NCI-H2107 treated with DMSO at 0.1 percent for 48 hours (cell line): ENCODE data around the gene NUDT8.
"Not testable (repeated sequence)": the region's sequence is repeated elsewhere in the genome, so short reads cannot be mapped to it uniquely, and the experiment has no call there.

Experiments used
- DNase-seq: peaks from one replicate; lab custom pipeline; 2025; ENCODE audit not compliant: unreplicated experiment; lab: John Stamatoyannopoulos, UW

Gene NUDT8

DNA sequence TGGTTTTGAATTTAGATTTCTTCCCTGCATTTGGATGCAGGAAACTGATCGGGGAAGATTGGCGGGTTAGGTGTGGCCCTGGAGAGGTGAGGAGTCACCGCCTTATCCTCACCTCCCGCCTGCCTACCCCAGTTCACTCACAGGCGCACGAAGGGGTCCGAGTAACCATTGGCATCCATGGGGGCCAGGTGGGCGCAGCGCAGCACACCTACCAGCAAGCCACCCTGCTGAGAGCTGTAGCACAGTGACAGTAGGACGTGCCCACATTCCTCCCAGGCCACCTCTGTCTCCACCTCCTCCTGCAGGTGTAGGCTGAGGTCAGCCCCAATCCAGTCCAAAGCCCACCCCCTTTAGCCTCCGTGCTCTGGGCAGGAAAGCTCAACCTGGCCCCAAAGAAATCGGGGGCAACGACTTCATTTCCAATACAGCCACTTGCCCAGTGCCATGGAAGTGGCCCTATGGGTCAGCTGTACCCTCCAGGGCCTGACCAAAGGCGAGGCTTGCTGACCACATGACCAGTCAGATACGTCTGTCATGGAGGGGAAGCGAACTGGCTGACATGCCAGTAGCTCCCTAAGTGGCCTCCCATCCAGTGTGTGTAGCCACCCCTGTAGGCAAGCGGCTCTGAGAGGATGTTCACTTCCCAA is 16.3 kb downstream of the NUDT8 start:
- DNase-seq = no peak

DNA sequence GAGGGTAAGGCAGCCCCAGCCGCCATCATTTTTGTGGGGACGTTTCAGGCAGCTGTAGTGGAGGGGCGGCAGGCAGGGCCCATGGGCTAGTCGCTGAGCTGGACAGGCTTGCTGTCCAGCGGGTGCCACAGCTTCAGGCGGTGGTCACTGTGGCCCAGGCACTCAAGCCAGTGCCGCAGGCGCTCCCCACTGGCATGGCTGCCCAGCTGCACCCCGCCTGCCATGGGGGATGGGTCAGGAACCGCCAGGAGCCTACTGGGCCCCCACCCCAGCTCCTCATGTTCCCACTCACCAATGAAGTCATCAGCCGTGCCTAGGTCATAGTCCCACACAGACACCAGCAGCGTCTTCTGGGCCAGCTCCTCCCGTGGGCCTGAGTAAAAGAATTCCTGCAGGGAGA is 17.0 kb downstream of the NUDT8 start:
- no peak for DNase-seq

DNA sequence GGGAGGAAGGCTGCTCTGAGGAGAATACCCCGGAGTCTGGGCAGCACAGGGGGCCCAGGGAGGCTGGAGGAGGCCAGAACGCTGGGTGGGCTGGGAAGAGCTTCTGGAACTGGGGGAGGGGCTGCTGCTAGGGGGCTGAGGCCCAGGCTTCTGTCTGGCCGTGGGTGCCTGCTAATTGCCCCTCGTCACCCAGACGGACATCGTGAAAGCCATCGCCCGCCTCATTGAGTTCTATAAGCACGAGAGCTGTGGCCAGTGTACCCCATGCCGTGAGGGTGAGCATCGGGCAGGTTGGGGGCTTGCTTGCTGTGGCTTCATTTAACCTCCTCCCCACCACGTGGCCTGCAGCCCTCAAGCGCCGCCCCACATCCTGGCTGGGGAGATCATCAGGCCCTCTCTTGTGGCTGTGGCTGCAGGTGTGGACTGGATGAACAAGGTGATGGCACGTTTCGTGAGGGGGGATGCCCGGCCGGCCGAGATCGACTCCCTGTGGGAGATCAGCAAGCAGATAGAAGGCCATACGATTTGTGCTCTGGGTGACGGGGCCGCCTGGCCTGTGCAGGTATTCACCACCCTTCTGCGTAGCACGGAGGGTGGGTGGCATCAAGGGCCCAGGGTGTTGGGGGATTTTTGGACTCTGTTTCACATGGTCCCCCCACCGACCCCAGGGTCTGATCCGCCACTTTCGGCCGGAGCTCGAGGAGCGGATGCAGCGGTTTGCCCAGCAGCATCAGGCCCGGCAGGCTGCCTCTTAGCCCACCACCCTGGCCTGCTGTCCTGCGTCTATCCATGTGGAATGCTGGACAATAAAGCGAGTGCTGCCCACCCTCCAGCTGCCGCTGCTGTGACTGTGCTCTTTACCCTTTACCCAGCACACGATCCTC is 17.8 kb downstream of the NUDT8 start:
- no peak for DNase-seq

DNA sequence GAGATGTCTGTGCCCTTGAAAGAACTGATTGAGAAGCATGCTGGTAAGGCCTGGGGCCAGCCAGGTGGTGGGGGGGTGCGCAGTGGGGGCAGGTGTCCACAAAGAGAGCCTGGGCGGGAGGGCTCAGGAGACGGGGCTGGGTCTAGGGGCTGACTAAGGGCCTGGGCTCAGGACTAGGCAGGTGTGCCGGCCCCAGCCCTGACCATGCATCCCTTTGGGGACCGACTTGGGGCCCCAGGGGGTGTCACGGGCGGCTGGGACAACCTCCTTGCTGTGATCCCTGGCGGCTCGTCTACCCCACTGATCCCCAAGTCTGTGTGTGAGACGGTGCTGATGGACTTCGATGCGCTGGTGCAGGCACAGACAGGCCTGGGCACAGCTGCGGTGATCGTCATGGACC is 18.6 kb downstream of the NUDT8 start:
- no peak for DNase-seq

DNA sequence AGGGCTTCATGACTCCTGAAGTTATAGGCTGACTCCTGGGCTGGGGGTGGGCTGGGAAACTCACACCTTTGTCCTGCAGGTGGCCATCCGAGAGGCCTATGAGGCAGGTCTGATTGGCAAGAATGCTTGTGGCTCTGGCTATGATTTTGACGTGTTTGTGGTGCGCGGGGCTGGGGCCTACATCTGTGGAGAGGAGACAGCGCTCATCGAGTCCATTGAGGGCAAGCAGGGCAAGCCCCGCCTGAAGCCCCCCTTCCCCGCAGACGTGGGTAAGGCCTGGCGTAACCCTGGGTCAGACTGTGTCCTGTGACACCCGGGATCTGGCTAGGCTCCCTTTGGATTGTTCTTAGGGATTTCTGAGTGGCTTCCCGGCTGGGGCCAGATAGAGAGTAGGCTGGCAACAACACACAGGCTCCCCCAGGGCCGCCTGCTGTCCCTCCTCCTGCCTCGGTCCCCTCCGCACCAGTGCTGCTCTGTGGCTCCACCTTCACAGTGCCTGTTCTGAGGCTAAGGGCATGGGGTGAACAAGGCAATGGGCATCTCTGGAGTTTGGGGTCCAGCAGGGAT is 19.4 kb downstream of the NUDT8 start:
- no peak for DNase-seq

DNA sequence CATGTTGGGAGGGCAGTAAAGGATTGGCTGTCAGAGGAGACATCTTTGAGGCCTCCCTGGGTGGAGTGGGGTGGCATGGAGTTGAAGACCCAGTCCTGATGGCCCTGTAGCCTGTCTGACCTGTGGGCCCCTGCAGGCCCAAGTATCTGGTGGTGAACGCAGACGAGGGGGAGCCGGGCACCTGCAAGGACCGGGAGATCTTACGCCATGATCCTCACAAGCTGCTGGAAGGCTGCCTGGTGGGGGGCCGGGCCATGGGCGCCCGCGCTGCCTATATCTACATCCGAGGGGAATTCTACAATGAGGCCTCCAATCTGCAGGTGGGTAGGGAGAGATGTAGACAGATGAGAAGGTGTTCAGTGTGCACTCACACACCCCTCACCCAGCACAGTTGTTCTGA is 20.4 kb downstream of the NUDT8 start:
- DNase-seq = no peak

DNA sequence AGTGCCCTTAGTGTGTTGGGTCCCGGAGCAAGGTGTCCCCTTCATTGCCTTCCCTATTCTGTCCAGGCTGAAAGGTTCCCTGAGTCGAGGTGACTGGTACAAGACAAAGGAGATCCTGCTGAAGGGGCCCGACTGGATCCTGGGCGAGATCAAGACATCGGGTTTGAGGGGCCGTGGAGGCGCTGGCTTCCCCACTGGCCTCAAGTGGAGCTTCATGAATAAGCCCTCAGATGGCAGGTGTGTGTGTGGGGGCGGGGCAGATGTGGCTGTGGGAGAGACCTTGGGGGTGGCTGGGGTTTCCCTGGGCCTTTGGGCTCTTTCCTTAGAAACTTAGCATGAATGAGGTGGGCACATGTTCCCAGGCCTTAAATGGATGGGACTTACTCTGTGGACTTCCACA is 21.3 kb downstream of the NUDT8 start:
- DNase-seq = no peak

DNA sequence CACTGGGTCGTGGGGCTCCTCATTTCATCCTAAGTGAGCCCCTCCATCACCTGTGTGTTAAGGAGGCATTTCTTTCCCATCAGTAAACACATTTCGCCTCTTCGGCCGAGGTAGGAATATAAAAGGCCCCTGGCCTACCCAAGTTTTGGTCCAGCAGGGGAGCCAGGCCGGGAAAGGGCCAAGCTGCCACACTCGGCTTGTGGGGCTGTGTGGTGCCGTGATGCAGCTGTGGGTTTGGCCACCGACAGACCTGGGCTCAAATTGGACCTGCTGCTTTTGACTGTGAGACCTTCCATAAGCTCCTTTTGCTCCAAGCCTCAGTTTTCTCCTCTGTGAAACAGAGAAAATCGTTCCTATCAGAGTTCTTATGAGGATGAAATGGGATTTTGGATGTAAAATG is 22.2 kb downstream of the NUDT8 start:
- DNase-seq = no peak

DNA sequence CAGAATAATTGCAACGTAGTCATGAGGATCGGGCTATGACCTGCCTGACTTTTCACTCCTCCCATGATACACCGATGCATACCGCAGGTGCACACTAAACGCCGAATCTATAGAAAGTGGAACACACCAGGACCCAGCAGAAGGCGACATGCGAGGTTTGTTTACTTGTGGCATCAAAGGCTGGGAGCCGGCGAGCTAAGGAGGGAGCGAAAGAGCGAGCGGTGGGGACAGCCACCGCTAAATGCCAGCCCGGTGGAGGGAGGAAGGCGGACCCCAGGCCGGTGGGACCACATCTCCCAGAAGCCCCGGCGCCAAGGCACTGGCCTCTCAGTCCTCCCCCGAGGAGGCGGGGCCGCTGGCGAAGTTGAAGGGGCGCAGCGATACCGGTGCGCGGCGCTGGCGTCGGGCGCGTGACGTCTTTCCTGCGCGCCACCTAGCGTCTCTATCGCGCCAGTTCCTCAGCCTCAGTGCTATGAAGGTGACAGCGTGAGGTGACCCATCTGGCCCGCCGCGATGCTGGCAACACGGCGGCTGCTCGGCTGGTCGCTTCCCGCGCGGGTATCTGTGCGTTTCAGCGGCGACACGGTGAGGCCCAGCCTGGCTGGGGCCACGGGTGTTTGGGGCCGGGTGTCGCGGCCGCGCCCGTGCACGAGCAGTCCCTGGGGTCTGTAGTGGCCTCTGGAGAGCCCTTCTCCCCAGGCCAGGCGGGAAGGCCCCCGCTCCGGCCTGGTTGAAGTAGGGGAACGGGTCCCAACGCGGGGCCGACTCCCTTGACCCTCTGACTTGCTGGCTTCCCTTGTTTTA is 23.0 kb downstream of the NUDT8 start, which contains the start of gene NDUFV1:
Gene NDUFV1 (plus strand): TSS at position 445 of the 804 bp plus-strand sequence. CDS start 69 bp downstream, at position 514.
- peak; percentile 83 for DNase-seq

DNA sequence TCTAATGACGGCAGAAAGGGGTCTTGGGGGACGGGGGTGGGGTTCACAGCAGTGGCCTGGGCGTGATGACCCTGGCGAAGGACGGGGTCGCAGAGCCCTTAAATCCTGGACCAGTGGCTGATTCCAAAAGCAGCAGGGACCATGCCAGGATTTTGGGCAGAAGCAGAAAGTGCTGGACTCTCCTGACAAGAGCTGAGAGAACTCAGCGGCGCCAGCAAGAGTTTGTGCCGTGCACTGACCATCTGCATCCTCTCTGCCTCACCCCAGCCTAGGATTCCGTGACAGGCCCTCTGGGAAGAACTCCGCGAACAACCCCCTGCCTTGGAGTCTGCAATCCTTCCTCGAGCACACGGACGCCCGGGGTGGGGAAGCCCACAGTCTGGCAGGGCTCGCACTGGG is 23.6 kb downstream of the NUDT8 start:
- no peak for DNase-seq

DNA sequence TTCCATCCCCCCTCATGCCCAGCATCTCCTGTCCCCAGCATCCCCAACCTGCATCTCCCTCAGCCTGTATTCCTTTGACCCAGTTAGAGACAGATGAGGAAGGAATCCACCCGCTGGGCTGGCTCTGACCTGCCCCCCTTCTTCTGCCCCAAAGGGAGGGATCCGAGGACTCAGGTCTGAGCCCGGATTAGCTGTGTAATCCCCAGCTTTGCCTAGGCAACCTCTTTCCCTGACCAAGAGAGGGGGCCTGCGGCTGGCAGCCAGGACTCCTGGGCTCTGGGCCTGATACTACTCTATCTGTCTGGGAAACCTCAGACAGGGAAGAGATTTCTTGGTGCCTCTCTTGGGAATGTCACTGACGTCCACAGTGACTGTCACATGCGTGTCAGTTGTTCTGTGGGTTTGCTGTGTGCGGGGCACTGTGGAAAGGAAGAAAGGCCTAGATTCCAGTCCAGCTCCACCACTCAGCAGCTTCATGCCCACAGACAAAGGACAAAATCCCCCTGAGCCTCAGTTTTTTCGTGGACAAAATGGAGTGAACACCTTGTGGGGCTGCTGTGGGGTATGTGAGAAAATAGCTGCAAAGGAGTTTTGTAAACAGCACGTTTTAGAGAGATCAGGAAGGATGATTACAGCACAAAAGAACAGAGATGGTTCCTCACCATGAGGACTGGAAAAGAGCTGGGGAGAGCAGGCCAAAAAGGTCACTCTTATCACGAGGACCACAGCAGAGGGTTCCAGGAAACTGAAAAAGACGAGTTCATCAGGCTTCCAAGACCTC is 24.3 kb downstream of the NUDT8 start:
- DNase-seq = no peak

DNA sequence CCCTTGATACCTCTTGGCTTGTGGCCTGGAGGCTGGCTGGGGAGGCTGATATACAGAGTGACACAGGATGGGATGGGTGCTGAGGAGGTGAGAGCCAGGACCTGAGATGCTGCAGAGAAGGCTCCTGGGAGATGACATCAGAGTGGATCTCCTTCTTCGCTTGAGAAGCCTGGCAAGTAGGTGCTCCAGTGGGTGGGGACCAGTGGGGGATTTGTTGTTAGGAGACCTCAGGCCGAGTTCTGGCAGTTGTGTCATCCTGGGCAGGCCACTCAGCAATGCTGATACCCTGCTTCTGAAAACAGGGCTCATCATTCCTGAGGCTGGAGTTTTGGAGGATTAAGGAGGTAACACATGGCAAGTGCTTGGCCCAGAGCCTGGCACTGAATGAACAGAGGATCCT is 24.9 kb downstream of the NUDT8 start:
- DNase-seq = no peak

DNA sequence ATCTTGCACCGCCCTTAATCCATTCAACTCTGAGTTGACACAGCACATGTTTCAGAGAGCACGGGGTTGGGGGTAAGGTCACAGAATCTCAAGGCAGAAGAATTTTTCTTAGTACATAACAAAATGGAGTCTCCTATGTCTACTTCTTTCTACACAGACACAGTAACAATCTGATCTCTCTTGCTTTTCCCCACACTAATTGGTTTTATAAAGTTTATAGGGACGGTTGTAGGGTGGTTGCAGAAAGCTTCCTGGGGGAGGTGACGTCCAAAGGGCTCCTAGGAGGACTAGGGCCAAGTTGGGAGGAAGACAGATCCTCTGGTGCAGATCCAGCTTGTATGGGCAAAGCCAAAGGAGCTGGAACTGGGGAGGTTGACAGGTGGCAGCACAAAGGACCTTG is 25.6 kb downstream of the NUDT8 start:
- not testable (repeated sequence) for DNase-seq

DNA sequence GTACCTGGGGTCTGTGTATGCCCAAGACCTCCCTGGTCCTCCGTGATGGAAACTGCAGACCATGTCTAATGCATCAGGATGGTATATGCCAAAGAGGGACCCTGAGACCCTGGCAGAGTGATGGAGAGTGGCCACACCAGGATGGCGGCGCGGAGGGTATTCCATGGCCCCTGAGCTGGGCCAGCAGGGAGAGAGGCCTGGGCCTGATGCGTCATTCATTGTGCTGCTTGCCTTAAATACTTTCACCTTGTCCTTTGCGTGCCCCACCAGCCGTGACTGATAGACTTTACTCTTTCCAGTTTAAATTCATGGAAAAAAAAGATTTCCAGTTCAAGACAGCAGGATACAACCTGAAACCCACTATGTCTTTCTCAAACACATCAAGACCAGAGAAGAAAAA is 28.6 kb downstream of the NUDT8 start:
- no peak for DNase-seq

DNA sequence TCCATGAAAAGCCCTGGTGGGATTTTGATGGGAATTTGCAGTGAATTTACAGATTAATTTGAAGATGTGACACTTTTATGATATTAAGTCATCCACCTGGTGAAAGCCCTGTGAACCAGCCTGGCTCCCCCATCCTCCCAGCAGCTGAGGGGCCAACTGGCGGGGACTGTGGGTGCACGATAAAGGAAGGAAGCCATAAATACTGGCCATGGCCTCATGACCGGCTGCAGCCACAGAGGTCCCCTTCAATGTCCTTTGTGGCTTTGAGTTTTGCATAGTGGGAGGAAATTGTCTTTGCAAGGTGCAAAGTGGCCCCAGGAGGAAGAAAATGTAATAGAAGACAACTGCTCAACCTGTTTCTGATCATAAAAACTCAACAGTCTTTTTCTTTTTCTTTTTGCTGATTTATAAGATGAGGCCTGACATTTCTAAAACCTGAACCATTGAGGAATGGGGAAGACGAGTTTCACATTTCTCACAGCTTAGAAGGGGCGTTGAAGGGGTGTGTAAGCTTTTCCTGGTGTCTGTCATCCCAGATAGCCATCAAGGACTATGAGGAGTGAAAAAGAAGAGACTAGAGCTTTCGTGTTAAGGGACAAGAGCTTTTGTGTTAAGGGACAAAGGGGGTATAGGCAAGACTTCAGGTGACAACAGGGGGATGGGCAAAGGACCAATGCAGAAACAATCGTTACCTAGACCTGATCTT is 29.3 kb downstream of the NUDT8 start:
- DNase-seq = no peak

DNA sequence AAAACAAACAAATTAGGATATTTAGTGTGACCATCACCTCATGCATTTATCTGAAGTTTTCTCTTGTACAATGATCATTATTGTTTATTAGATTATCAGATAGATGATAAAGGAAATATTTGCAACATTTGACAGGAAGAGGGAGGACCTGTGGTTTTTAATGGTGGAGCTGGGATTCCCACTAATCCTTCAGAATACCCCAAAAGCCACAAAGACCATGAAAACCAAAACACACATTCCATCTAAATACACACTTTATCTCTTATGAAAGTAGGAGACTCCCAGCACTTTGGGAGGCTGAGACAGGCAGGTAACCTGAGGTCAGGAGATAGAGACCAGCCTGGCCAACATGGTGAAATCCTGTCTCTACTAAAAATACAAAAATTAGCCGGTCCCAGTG is 30.6 kb downstream of the NUDT8 start:
- DNase-seq = no peak

DNA sequence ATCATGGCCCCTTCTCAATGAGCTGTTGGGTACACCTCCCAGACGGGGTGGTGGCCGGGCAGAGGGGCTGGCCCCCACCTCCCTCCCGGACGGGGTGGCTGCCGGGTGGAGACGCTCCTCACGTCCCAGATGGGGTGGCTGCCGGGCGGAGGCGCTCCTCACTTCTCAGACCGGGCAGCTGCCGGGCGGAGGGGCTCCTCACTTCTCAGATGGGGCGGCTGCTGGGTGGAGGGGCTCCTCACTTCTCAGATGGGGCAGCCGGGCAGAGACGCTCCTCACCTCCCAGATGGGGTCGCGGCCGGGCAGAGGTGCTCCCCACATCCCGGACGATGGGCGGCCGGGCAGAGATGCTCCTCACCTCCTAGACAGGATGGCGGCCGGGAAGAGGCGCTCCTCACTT is 31.8 kb downstream of the NUDT8 start:
- not testable (repeated sequence) for DNase-seq

DNA sequence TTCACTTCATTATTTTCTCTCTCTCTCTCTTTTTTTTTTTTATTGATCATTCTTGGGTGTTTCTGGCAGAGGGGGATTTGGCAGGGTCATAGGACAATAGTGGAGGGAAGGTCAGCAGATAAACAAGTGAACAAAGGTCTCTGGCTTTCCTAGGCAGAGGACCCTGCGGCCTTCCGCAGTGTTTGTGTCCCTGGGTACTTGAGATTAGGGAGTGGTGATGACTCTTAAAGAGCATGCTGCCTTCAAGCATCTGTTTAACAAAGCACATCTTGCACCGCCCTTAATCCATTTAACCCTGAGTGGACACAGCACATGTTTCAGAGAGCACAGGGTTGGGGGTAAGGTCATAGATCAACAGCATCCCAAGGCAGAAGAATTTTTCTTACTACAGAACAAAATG is 32.3 kb downstream of the NUDT8 start:
- DNase-seq = not testable (repeated sequence)

DNA sequence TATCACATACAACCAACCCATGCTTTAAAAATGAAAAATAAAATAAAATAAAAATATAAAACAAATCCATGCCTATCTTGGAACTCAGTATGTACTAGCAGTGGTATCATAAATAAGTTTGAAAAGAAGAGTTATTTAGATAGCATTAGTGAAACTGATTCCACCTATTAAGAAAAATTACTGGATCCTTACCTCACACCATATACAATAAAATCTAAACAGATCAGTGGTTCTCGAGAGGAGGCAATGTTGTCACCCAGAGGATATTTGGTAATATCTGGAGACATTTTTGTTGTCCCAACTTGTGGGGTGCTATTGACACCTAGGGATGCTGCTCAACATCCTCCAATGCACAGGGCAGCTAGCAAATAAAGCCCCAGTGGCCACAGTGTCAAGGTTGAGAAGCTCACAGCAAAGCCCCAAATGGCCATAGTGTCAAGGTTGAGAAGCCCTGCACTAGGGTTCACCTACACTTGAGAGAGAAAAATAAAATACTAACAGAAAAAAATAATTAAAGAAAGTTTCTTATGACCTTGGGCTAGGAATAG is 32.9 kb downstream of the NUDT8 start:
- DNase-seq = no peak

DNA sequence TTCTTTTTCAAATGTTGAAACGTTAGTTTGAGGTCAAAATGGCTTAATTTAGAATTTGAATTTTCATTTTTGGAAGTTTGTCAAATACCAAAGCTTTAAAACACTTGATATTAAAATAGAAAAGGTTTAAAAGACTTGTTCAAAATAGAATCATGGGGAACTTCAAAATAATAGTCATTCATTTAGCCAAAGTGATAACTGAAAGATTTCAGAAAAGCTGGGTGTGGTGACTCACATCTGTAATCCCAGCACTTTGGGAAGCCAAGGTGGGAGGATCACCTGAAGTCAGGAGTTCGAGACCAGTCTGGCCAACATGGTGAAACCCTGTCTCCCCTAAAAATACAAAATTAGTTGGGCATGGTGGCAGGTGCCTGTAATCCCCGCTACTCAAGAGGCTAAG is 35.3 kb downstream of the NUDT8 start:
- DNase-seq = no peak
